SK-N-SH treated with all-trans-retinoic acid at 6 μM for 48 hours (cell line): ENCODE data around the gene NTM.

Experiments
- ARNTL ChIP-seq: fragments of 450-650 bp; formaldehyde crosslinking; IDR thresholded peaks from 2 replicates; pipeline ENCODE4 v1.5.0; 2020; ENCODE audit warnings: low read depth, mild to moderate bottlenecking, moderate library complexity, borderline replicate concordance
- OSR1 ChIP-seq: fragments of 250-450 bp; sonication (Bioruptor Pico); IDR thresholded peaks from 2 replicates; pipeline ENCODE4 v1.8.0; 2022; ENCODE audit warnings: moderate library complexity, mild to moderate bottlenecking, inconsistent platforms
- ZC3H10 ChIP-seq: fragments of 250-450 bp; sonication (Bioruptor Pico); IDR thresholded peaks from 2 replicates; pipeline ENCODE4 v1.5.1; 2021; ENCODE audit warnings: mild to moderate bottlenecking, moderate library complexity

DNA sequence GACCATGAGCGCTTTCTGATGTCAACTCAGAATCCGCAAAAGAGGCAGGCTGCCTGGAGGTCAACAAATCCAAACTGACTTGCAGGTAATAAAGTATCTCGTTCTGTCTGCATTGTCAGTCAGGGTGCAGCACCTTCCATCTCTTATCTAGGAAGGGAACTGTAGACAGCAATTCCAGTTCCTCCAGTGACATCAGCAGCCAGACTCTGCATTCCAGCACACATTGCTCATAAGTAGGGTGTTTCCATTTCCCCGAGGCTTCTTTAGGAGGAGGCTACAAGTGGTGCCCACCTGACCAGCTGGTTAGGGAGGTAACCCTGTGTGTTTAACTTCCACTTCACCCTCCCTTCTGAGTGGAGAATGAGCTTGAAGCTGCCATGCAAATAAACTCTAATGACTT, 53.3 kb downstream of the NTM start:
- no peak for TF ChIP-seq ZC3H10
- no peak for TF ChIP-seq OSR1
- no peak for TF ChIP-seq ARNTL (CRISPR knock-in tag)
